GM19328 (cell line): ENCODE results near the gene ACTN3.
"Not testable (repeated sequence)": the region's sequence is repeated elsewhere in the genome, so short reads cannot be mapped to it uniquely, and the experiment has no call there.

Experiments used
- ATAC-seq: cut with Tn5 transposase; IDR thresholded peaks from one replicate; pipeline ENCODE4 v1.9.1; 2021; ENCODE audit warnings: mild to moderate bottlenecking, moderate library complexity; ENCODE audit not compliant: unreplicated experiment

Gene ACTN3

DNA sequence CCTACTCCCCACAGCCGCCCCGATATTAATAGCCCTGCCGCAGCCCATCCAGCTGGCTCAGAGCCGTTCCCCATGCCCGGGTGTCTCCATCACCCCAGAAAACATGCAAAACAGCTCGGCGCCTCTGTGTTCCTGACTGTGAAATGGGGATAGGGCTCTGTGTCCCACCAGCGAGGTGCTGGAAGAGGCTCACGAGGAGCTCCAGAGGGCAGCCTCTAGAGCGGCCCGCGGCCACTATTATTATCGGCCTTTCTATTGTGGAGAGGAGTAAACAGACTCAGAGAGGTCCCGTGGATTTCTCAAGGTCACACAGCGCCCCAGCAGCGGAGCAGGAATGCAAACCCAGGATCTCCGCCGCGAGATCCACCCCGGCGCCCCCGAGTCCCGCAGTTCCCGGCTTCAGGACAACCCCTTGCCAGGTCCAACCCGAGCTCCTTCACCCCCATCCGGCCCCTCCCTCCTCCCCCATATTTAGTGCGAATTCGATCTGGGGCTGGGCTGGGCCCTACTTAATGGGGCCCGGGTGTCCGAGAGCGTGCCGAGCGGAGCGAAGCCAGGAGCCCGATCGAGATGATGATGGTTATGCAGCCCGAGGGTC is at the start of gene ACTN3:
Gene ACTN3, plus strand, starts transcription at position 536 of the 598 bp plus-strand sequence. Its CDS starts 35 bp downstream, at position 571.
- ATAC-seq: no peak

DNA sequence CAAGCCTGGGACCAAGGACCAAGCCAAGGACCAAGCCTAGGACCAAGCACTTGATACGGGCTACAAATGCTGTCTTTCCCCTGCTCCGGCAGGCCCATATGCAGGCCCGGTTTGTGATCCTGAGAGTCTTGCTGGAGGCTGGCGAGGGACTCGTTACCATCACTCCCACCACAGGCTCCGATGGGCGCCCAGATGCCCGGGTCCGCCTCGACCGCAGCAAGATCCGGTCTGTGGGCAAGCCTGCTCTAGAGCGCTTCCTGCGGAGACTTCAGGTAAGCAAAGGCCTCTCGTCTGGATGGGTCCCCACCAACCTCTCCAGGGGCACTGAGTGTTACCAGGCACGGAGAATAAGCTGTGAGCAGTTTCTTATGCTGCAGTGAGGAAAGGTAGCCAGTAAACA is 49.5 kb upstream of the ACTN3 start:
- no peak for ATAC-seq

DNA sequence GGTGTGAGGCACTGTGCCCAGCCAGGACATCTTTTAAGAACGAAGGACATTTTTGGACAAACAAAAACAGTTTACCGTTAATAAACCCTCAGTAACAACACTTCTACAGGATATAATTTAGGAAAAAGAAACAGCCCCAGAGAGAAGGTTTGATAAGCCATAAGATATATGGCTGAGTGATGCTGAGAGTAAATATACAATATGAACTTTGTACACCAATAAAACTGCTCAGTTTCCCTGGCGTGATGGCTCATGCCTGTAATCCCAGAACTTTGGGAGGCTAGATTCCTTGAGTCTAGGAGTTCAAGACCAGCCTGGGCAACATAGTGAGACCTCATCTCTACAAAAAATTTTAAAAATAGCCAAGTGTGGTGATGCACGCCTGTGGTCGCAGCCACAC is 48.2 kb upstream of the ACTN3 start:
- no peak for ATAC-seq

DNA sequence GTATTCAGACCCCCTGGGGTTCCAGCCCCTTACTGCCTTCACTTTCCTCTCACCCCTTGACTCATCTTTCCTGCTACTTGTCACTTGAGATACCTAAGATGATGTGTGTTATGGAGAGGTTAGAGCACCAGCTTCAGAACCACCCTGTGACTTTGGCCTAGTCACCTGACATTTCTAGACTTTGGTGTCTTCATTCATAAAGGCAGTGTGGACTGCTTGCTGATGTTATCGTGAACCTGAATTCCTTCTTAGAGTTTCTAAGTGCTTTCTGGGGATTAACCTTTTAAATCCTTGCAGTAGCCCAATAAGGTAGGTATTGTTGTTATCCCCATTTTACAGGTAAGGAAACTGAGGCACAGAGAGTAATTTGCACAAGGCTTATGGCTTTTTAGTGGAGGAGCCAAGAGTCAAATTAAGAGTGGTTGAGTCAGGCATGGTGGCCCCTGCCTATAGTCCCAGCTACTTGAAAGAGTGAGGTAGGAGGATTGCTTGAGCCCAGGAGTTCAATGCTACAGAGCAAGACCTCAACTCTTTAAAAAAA is 41.4 kb upstream of the ACTN3 start:
- no peak for ATAC-seq

DNA sequence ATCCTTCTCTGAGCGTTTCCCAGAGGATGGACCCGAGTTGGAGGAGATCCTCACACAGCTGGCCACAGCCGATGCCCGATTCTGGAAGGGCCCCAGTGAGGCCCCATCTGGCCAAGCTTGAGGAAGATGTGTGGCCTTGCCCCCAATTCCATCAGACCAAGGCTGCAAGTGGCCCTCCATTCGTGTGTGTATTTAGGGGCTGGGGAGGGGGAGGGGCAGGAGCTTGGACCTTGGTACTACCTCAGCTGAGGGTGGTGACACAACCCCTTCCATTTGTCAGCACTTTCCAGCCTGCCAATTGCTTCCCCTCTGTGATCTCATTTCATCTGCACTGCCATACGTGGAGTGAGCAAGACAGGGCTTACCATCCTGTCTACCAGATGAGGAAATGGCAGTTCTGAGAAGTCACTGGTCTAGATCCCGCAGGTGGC is 37.6 kb upstream of the ACTN3 start:
- ATAC-seq: no peak

DNA sequence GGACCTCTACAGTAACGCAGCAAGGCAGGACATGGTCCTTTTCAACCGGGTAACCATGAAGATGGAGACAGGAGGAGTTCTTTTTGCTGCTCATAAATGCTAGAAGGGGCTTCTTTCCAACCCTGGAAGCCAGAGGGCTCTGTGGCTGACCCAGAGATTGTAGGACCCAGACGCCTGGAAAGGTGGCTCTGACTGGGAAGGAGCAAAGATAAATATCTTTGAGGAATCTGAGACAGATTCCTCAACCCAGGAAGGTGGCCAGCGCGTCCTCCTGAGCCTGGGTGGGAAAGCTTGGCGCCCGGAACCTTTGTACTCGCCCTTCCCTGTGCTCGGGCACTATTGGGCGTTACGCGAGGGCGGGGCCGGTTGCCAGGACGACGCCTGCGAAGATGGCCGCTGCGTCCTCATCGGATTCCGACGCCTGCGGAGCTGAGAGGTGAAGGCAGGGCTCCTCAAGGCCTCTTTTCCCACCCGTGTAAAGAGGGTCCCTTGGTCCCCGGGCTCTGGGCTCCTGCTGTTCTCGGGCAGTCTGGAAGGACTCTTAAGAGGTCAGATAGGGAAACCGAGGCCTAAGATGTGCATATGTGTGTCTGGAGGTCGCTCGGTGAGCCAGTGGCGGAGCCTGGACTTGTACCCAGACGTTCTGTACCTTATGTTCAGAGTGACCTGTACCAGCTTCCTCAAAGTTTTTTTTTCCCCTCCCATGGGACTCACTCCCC is 36.3 kb upstream of the ACTN3 start, which contains the start of gene BBS1:
Gene BBS1, plus strand, starts transcription at position 365 of the 719 bp plus-strand sequence. Its CDS starts 25 bp downstream, at position 390.
- ATAC-seq: peak; percentile 73

DNA sequence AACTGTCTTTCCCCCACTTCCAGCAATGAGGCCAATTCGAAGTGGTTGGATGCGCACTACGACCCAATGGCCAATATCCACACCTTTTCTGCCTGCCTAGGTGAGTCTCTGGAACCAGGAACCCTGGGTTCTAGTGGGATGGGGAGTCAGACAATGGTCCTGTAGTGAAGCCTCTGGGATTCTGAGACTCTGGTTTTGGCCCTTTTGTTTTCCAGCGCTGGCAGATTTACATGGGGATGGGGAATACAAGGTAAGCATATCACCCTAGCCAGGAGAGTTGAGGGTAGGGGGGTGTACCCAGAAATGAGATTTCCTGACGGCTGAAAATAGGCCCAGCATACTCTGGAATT is 35.7 kb upstream of the ACTN3 start:
- ATAC-seq: no peak

DNA sequence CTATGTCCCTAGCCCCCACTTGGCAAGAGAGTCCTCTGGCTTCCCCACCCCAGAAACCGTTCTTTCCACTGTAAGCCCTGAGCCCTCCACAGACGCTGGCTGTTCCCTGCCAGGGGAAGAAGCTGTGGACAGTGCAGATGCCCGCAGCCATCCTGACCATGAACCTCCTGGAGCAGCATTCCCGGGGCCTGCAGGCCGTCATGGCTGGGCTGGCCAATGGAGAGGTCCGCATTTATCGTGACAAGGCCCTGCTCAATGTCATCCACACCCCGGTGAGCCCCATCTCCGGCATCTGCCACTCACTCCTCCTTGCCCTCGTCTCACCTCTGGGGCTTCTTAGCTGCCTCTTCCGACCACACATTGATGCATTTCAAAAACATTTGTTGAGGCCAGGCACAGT is 23.1 kb upstream of the ACTN3 start:
- no peak for ATAC-seq

DNA sequence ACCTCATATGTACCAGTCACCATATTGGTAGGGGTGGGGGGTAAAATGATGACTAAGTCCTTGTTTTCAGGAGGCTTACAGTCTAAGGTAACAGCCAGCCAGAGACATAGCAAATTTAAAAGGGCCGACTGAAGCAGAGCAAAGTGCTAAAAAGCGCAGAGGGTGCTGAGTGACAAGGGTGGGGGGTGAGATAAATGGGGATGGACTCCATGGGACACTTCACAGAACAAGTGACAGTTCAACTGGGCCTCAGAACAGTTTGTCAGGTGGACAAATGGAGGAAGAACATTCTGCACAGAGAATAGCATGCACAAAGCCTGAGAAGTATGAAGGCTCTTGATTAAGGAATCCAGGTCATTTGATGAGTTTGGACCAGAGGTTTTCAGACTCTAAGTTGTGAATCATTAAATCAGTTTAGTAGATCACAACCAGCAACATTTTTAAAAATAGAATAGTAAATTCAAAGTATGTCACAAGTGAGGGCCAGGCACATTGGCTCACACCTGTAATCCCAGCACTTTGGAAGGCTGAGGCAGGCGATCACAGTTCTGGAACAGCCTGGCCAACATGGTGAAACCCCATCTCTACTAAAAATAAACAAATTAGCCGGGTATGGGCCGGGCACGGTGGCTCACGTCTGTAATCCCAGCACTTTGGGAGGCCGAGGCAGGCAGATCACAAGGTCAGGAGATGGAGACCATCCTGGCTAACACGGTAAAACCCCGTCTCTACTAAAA is 22.2 kb upstream of the ACTN3 start:
- ATAC-seq: no peak

DNA sequence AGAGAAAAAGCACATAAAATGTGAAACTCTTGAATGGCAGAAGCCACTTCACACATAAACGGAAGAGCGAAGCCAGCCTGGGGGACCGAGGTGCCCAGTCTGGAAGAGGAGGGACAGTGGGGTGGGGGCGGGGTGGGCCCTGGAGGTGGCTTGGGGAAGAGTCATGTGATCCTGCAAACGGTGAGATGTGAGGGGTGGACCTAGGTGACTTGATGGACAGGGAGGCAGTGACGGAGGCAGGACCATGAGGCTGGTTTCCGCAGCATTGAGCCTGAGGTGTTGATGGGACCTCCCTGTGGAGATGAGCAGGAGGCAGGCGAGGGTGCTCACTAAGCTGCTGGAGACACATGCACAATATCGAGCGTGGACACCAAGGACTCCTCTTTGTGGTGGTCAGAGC is 17.6 kb upstream of the ACTN3 start:
- no peak for ATAC-seq

DNA sequence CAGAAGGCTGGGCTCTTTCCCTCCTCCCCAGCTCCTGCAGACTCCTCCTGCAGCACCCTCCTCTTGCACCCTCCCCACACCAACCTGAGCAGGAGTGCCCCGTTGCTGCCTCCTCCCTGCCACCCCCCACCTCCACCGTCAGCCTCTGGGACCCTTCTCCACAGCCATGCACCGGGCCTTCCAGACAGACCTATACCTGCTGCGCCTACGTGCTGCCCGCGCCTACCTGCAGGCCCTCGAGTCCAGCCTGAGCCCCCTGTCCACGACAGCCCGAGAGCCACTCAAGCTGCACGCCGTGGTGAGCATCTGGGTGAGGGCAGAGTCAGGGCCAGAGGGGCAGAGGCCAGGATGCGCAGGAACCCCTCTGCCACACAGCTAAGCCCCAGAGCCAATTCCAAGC is 17.0 kb upstream of the ACTN3 start:
- ATAC-seq: no peak

DNA sequence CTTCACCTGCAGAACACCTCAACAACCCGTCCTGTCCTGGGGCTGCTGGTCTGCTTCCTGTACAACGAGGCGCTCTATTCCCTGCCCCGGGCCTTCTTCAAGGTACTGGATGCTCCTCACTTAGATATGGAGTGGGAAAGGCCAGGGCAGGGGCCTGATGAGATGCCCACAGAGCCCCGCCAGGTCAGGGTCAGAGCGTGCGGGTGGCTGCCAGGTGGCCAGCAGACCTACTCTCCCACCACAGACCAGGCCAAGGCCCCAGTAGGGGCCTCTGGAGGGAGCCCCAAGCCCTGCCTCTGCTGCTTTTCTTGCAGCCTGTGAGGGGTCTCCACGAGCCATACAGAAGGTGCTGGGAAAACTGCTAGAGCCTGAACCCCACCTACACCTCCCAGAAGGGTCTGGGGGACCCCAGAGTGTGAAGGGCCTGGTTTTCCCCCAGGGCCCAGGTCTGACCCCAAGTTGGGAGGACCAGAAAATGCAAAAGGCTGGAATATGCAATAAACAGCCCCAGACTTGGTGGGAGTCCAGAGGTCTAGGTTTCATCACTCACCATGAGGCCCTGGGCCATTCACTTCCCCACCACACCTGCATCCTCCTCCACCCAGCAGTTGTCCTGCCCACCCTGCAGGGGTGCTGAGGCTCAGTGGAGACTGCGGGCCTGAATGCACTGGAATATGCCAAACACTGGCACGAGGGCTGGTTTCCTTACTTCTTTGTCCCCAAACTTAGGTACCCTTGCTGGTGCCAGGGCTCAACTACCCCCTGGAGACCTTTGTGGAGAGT is 15.6 kb upstream of the ACTN3 start:
- no peak for ATAC-seq

DNA sequence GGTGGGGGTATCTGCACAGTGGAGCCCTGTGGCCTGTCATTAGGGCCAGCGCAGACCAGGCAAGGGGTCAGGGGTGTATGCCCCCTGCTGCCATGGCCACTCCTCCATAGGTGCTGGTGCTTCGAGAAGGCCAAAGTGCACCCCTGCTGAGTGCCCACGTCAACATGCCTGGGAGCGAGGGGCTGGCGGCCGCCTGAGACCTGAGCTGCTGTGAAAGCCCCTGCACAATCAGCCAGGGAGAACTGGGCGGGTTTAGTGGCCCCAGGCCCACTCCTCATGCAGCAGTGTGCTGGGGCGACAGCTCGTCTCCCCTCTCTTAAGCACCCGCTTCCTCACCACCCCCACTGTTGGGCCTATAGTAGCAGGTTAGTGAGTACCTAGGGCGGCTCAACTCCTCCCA is 14.9 kb upstream of the ACTN3 start:
- no peak for ATAC-seq

DNA sequence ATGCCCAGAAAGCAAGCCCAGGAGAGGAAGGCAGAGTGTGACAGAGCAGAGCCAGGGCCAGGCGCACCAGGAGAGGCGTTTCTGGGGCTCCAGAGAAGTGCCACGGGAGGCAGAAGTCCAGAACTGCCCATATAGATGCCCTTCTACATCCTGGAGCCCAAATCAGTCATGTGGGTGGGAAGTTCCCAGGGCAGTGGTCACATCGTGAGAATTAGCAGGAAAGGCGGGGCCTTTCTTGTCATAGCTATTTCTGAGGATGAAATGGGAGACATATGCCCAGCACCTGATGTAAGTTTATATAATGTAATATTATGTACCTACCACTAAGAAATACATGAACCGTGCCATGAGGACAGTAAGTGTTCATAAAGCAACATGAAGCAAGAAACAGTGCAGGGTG is 13.9 kb upstream of the ACTN3 start:
- ATAC-seq: no peak

DNA sequence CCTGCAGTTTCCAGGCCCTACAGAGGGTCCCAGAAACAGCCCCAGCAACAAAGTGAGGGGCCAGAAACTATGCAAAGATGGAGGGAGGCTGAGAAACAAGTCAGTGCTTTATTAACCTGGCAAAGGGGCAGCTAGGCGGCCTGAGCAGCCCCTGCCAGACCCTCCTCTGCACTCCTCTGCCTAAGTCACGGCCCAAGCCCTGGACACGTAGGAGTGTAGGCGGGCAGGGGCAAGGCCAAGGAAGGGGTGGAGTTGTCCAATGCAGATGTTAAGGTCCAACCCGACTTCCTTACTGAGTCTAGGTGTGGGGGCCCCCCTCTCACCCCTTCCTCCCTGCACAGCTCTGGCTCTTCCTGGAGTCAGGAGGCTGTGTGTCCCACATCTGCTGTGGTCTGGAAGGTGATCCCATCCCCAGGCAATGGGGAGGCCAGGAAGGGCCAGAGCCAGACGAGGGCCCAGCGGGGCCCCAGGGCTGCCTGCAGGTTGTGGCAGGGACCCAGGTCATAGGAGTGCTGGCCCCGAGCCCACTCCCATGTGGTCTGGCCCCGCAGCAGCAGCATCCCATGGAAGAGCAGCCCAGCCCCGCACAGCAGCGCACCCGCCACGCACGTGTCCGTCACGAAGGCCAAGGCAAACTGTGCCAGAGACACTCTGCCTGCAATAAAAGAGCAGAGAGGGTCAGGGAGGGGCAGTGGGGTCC is 7.4 kb upstream of the ACTN3 start:
- ATAC-seq: no peak

DNA sequence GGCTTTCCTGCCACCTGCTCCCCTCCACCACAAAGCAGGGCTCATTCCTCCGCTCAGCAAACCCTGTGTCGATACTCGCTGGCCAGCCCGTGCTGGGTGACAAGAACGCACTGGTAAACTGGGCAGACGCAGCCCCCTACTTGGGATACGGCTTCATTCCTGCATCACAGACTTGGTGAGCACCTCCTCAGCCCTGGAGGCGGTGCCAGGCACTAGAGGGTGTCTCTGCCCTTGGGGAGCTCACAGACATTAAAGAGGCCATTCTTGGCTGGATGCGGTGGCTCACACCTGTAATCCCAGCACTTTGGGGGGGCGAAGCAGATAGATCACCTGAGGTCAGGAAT is 6.9 kb upstream of the ACTN3 start:
- no peak for ATAC-seq

DNA sequence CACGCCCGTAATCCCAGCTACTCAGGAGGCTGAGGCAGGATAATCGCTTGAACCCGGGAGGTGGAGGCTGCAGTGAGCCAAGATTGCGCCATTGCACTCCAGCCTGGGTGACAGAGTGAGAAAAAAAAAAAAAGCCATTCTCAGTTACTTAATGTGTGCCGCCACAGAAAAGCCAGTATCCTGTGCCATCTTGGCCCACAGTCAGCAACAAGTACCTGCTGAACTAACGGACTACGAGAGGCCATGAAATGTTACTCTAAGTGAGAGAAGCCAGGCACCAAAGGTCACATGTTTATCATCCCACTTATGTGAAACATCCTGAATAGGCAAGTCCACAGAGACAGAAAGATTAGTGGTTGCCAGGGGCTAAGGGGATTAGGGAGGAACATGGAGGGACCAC is 6.1 kb upstream of the ACTN3 start:
- ATAC-seq: not testable (repeated sequence)

DNA sequence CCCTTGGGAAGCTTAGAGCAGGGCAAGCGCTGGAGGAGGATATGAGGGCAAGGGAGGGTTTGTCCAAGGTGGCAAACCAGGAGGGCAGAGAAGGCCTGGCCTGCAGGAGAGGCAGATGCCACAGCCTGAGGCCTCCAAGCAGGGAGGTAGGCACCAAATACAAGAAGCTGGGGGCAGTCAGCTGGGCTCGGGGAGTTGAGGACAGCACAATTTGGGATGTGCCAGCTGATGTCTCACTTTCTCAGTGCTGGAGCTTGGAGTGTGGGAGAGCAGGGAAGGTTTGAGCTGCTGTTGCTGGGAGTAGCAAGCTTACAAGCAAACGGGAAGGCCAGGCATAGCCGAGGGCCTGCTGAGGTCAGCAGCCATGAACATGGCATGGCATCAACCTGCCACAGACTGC is 4.8 kb upstream of the ACTN3 start:
- no peak for ATAC-seq

DNA sequence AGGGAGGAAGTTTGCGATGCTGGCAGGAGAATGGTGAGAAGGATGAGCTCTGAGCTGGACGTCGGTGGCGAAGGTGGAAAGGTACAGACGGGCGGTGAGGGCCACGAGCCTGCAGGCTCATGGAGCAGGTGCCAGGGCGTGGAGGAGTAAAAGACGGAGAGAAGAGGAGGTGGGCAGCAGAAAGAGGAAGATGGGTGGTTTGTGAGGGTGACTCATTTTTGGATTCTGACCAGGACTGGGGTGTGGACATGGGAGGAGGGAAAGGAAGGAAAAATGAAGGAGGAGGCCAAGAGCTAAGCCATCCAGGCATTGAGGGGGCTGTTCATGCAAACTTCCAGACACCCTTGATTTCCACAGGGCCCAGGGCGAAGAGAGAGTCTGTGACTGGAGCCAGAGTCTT is 4.3 kb upstream of the ACTN3 start:
- no peak for ATAC-seq

DNA sequence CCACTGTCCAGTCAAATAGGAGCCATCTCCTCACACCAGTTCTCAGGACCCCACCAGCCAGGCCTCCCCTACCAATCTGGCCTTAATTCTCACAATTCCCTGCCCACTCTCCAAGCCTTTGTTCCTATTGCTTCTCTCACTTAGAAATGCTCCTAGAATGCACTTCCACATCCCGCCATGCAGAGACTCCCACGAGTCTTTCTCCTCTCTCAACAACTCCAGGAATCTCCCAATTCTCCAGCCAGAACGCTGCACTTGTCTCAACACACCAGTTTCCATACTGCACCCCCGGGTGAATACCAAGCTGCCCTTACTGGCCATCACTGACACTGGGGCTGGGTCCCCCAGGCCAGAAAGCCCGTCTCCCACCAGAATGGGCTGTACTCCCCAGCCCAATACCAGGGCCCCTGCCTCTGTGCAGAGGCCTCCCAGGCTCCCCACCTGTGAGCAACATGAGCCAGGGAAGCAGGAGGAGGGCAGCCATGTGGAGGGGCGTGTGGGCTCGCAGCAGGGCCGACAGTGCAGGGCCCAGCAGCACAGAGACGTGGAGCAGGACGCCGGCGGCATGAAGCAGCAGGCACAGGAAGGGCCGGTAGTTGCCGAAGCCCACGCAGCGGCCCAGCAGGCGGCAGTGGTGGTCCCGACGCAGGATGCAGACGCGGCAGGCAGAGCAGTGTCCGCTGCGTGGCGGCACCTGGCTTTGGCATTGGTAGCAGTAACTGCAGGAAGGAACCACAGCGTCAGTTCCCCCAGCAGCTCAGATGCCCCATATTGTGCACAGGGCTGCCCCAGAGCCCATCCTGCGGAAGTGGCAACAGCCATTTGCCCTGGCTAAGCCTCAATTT is 3.2 kb upstream of the ACTN3 start:
- no peak for ATAC-seq
